ENCODE measurements around the gene LIME1.

- no peak for TF ChIP-seq CTCF (IDR thresholded peaks at IDR 0.05)
- no peak for TF ChIP-seq ZFP36 (IDR thresholded peaks at IDR 0.05; ENCODE audit: borderline replicate concordance, partially characterized antibody)
- no peak for TF ChIP-seq POLR2A (IDR thresholded peaks at IDR 0.05; ENCODE audit: low read length)
- no peak for TF ChIP-seq MAX (IDR thresholded peaks at IDR 0.05)
- TF ChIP-seq JUNB (IDR thresholded peaks at IDR 0.05): no peak
These were observed 5.1 kb upstream of the LIME1 start for GRCh38 chr20:63731410-63731809.
